Glutamatergic neuron (in vitro differentiated cells): ENCODE data around the gene GP1BB. TPM values are rescaled to one million over a fixed set of nuclear protein-coding genes. Genes with fewer than 3 reads are reported as not detected.
A peak's percentile ranks its signal among the peaks of the same experiment; 100 is the strongest.

Source experiments
- DNase-seq: peaks from one replicate; pipeline ENCODE4 v3.0.0; 2022
- H3K27ac Mint-ChIP-seq: one replicate; pipeline ENCODE4 v1.8.0; 2020; ENCODE audit warnings: mild to moderate bottlenecking, mixed read lengths, inconsistent platforms; ENCODE audit not compliant: unreplicated experiment
- H3K27me3 Mint-ChIP-seq: one replicate; pipeline ENCODE4 v1.8.0; 2020; ENCODE audit warnings: mild to moderate bottlenecking, moderate library complexity, mixed read lengths, inconsistent platforms; ENCODE audit not compliant: unreplicated experiment
- H3K36me3 Mint-ChIP-seq: one replicate; pipeline ENCODE4 v1.8.0; 2020; ENCODE audit warnings: mild to moderate bottlenecking, mixed read lengths, inconsistent platforms; ENCODE audit not compliant: unreplicated experiment
- H3K4me1 Mint-ChIP-seq: one replicate; pipeline ENCODE4 v1.8.0; 2020; ENCODE audit warnings: mild to moderate bottlenecking, low read depth, mixed read lengths, inconsistent platforms; ENCODE audit not compliant: unreplicated experiment
- H3K4me3 Mint-ChIP-seq: one replicate; pipeline ENCODE4 v1.8.0; 2020; ENCODE audit warnings: mild to moderate bottlenecking, mixed read lengths, inconsistent platforms; ENCODE audit not compliant: unreplicated experiment
- H3K9me3 Mint-ChIP-seq: one replicate; pipeline ENCODE4 v1.8.0; 2020; ENCODE audit warnings: mild to moderate bottlenecking, moderate library complexity, mixed read lengths, inconsistent platforms; ENCODE audit not compliant: unreplicated experiment
- total RNA-seq: library from RNA; stranded (reverse); fragmentation: NEBNext Ultra II Directional; extraction: Animal tissue kit (Norgen Biotek cat#: 25700); gene quantifications from one replicate; pipeline ENCODE4 v1.2.1, GENCODE V29; 2021; ENCODE audit not compliant: unreplicated experiment
- TF ChIP-seq, protein P1 (sequence below): fragments of 200-600 bp; sonication (generic); IDR thresholded peaks from one replicate; pipeline ENCODE4 v1.5.0; 2021; ENCODE audit not compliant: partially characterized antibody, unreplicated experiment

The GP1BB gene
- total RNA-seq, 1 donor from 2014 or later = 8.3 TPM

GRCh38 chr22:19716829-19717105 lies 6.6 kb upstream of the GP1BB start:
- no peak overlapping the region for H3K4me3 Mint-ChIP-seq
- peaks cover 14% of the 10 kb centered on the region for H3K9me3 Mint-ChIP-seq
- no peak for DNase-seq
- H3K27me3 Mint-ChIP-seq = peaks cover 41% of the 10 kb centered on the region
- H3K27ac Mint-ChIP-seq = no peak overlapping the region
- peaks cover 8% of the 10 kb centered on the region for H3K36me3 Mint-ChIP-seq
- H3K4me1 Mint-ChIP-seq = peaks cover 3% of the 10 kb centered on the region
- TF ChIP-seq, protein P1, sequence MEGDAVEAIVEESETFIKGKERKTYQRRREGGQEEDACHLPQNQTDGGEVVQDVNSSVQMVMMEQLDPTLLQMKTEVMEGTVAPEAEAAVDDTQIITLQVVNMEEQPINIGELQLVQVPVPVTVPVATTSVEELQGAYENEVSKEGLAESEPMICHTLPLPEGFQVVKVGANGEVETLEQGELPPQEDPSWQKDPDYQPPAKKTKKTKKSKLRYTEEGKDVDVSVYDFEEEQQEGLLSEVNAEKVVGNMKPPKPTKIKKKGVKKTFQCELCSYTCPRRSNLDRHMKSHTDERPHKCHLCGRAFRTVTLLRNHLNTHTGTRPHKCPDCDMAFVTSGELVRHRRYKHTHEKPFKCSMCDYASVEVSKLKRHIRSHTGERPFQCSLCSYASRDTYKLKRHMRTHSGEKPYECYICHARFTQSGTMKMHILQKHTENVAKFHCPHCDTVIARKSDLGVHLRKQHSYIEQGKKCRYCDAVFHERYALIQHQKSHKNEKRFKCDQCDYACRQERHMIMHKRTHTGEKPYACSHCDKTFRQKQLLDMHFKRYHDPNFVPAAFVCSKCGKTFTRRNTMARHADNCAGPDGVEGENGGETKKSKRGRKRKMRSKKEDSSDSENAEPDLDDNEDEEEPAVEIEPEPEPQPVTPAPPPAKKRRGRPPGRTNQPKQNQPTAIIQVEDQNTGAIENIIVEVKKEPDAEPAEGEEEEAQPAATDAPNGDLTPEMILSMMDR = no peak

GRCh38 chr22:19717181-19717580 lies 6.2 kb upstream of the GP1BB start:
- H3K27ac Mint-ChIP-seq = no peak overlapping the region
- H3K4me1 Mint-ChIP-seq = peaks cover 4% of the 10 kb centered on the region
- peaks cover 8% of the 10 kb centered on the region for H3K36me3 Mint-ChIP-seq
- H3K4me3 Mint-ChIP-seq = no peak overlapping the region
- DNase-seq = peak; percentile 15
- H3K27me3 Mint-ChIP-seq = peaks cover 39% of the 10 kb centered on the region
- TF ChIP-seq, protein P1 = no peak
- H3K9me3 Mint-ChIP-seq = peaks cover 14% of the 10 kb centered on the region

DNA sequence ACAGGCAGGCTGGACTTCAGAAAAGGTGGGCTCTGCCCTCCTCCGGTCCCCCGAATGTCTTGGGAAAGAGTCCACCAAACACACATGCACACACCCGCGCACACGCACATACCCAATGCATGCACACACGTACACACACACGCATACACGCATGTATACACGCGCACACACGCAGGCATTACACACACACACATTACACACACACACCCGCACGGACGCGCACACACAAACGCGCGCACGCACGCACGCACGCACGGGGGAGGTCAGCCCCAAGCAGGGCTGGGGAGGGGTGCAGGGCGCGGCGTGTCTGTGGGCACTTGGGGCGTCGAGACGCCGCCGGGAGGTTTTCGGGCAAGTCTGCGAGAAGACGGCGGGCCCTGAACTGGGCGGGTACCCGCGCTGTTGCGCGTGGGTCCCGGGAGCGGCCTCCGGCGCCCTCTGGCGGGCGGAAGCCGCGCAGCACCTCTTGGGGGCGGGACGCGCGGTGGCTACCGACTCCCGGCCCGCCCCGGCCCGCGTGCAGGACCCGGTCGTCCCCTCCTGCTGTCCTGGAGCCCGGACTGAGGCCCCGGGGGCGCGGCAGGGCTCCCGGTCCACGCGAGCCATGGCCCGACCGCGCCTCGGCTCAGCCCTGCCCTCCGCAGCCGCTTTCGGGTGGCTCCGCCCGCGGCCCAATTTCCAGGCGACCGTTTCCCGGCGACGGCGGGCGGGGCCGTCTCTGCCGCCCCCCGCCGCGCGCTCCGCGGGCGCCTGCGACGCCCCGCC lies 5.5 kb upstream of the GP1BB start:
- peaks cover 36% of the 10 kb centered on the region for H3K27me3 Mint-ChIP-seq

GRCh38 chr22:19718456-19719049 lies 4.8 kb upstream of the GP1BB start:
- DNase-seq = no peak
- H3K27ac Mint-ChIP-seq = no peak overlapping the region
- H3K4me1 Mint-ChIP-seq = peaks cover 6% of the 10 kb centered on the region
- TF ChIP-seq, protein P1 = no peak
- no peak overlapping the region for H3K4me3 Mint-ChIP-seq
- peaks cover 8% of the 10 kb centered on the region for H3K36me3 Mint-ChIP-seq
- H3K9me3 Mint-ChIP-seq = peaks cover 10% of the 10 kb centered on the region
- H3K27me3 Mint-ChIP-seq = peaks cover 34% of the 10 kb centered on the region

More for the DNA sequence above, 5.5 kb upstream of the GP1BB start:
- peaks cover 8% of the 10 kb centered on the region for H3K36me3 Mint-ChIP-seq
- peak overlapping the region; percentile 72 for H3K27ac Mint-ChIP-seq
- peak overlapping the region; percentile 89 for H3K4me3 Mint-ChIP-seq
- H3K9me3 Mint-ChIP-seq = peaks cover 11% of the 10 kb centered on the region
- TF ChIP-seq, protein P1 = peak; percentile 97
- peaks cover 4% of the 10 kb centered on the region for H3K4me1 Mint-ChIP-seq
- peak; percentile 84 for DNase-seq

GRCh38 chr22:19719050-19719482 lies 4.3 kb upstream of the GP1BB start:
- Mint-ChIP-seq H3K36me3 (peaks cover 8% of the 10 kb centered on the region), H3K27ac (no peak overlapping the region), H3K27me3 (peaks cover 32% of the 10 kb centered on the region), H3K4me1 (peaks cover 6% of the 10 kb centered on the region), H3K9me3 (peaks cover 9% of the 10 kb centered on the region), H3K4me3 (peak overlapping the region; percentile 72)
- no peak for DNase-seq
- TF ChIP-seq, protein P1 = no peak
